ENCODE data around the gene MTPN. TPM values are rescaled to one million over a fixed set of nuclear protein-coding genes. Genes with fewer than 3 reads are reported as not detected.

The MTPN gene
- total RNA-seq, 1 experiment from 2014 or later, result 148 TPM

GRCh38 chr7:135886345-135887132 lies 90.6 kb downstream of the MTPN start:
- DNase-seq (ENCODE audit: low spot score), result no peak

- DNase-seq (ENCODE audit: low spot score), result no peak
Observed at GRCh38 chr7:135884495-135885232, 92.5 kb downstream of the MTPN start.

DNA sequence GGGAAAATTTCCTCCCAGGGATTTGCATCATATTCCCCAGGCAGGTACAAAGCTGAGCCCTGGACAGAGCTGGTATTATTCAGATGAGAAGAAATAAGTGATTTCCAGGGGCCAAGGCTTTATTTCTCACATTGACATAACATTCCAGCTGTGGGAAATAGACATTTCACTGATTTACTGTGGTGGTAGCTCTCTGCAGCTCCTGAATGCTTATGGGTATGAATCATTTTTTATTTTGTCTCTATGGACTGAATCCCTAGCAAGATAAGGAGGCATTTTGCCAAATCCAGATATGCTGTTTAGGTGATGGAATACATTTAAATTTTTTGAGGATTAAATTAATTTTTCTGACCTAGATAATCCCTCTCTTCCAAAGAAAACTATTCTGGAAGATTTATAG lies 97.9 kb downstream of the MTPN start:
- peak; percentile 71 for DNase-seq (ENCODE audit: low spot score)

- DNase-seq (ENCODE audit: low spot score), result no peak
Observed at GRCh38 chr7:135878284-135878683, 98.9 kb downstream of the MTPN start.

DNA sequence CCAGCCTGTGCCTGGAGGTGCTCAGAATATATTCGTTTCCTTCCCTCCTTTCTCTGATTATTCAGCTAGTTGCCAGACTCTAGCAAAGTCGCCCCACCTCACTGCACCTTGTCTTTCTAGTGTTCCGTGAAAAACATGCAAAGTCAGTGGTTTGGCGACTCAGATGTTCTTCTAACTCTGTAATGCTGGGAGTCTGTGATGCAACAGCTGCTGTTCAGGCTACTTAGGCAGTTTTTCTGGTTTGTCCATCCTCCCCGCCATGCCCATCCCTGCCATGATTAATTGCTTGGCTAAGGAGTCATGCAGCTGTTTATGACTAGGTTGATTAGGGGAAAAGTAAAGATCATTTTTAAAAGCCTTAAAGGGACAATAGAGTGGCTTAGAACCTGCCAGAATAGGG lies 99.4 kb downstream of the MTPN start:
- peak; percentile 65 for DNase-seq (ENCODE audit: low spot score)

Other genes with a start within 250 kb of the MTPN start
- gene SLC13A4, start 249.2 kb downstream of the MTPN start, total RNA-seq (2014; rRNA removed; shearing (Covaris generic)), result not detected in 2 replicates
- 1.8 TPM in 1 of 2 replicates, not detected in the other for gene FAM180A, start 228.5 kb downstream of the MTPN start, total RNA-seq (2014; rRNA removed; shearing (Covaris generic))